PC-9 (cell line): ENCODE measurements around the gene MRGPRX2.

Experiments used
- CTCF ChIP-seq: fragments of 200-600 bp; sonication (generic); conservative IDR thresholded peaks from 2 replicates; pipeline ENCODE4 v1.6.1; 2017; ENCODE audit warnings: mixed run types, antibody characterized with exemption, mild to moderate bottlenecking, moderate library complexity
- EZH2 ChIP-seq: fragments of 200-600 bp; sonication (generic); IDR thresholded peaks from 2 replicates; pipeline ENCODE4 v1.8.0; 2017; ENCODE audit warnings: antibody characterized with exemption, low read depth

- TF ChIP-seq EZH2 = no peak
- no peak for TF ChIP-seq CTCF
Observed at GRCh38 chr11:19092850-19093249, 32.3 kb upstream of the MRGPRX2 start.
